Measurements from ENCODE around the gene HSPG2.

The HSPG2 gene

GRCh38 chr1:21855257-21856096, 81.6 kb downstream of the HSPG2 start:
- no peak for TF ChIP-seq EZH2phosphoT487 (conservative IDR thresholded peaks at IDR 0.05; ENCODE audit: low read length)
- H3K27me3 ChIP-seq (ENCODE audit: low read length) = no peaks in the 10 kb centered on the region
- no peak overlapping the region for H3K4me2 ChIP-seq (ENCODE audit: low read depth, low read length, poor library complexity, severe bottlenecking)
- H2AFZ ChIP-seq (ENCODE audit: low read depth, low read length, severe bottlenecking) = no peak overlapping the region
- no peaks in the 10 kb centered on the region for H3F3A ChIP-seq (ENCODE audit: insufficient read depth)
- H3K79me2 ChIP-seq (ENCODE audit: insufficient read depth, low read length) = no peaks in the 10 kb centered on the region
- no peaks in the 10 kb centered on the region for H4K20me1 ChIP-seq (ENCODE audit: low read depth, low read length)
- H3K27ac ChIP-seq (ENCODE audit: low read depth, low read length) = no peak overlapping the region
- H3K4me3 ChIP-seq (ENCODE audit: insufficient read depth, low read length, poor library complexity, severe bottlenecking) = no peak overlapping the region
- H3K9me2 ChIP-seq (replicated peaks; ENCODE audit: insufficient read depth, low read length) = no peaks in the 10 kb centered on the region
- no peaks in the 10 kb centered on the region for H3K9me3 ChIP-seq (ENCODE audit: insufficient read depth, low read length)
- H3K9ac ChIP-seq (ENCODE audit: low read length) = no peak overlapping the region
- no peaks in the 10 kb centered on the region for H3K36me3 ChIP-seq (ENCODE audit: low read length)

GRCh38 chr1:21854751-21855131, 82.4 kb downstream of the HSPG2 start:
- Histone ChIP-seq H3K9ac (ENCODE audit: low read length) (no peak overlapping the region), H3K36me3 (ENCODE audit: low read length) (no peaks in the 10 kb centered on the region)

GRCh38 chr1:21854090-21854750, 82.9 kb downstream of the HSPG2 start:
- Histone ChIP-seq H2AFZ (ENCODE audit: low read depth, low read length, severe bottlenecking) (no peak overlapping the region), H3F3A (ENCODE audit: insufficient read depth) (no peaks in the 10 kb centered on the region), H3K79me2 (ENCODE audit: insufficient read depth, low read length) (no peaks in the 10 kb centered on the region), H3K4me3 (ENCODE audit: insufficient read depth, low read length, poor library complexity, severe bottlenecking) (no peak overlapping the region), H3K27me3 (ENCODE audit: low read length) (no peaks in the 10 kb centered on the region), H4K20me1 (ENCODE audit: low read depth, low read length) (no peaks in the 10 kb centered on the region), H3K9ac (ENCODE audit: low read length) (no peak overlapping the region), H3K9me2 (replicated peaks; ENCODE audit: insufficient read depth, low read length) (no peaks in the 10 kb centered on the region), H3K9me3 (ENCODE audit: insufficient read depth, low read length) (no peaks in the 10 kb centered on the region), H3K36me3 (ENCODE audit: low read length) (no peaks in the 10 kb centered on the region), H3K27ac (ENCODE audit: low read depth, low read length) (no peak overlapping the region), H3K4me2 (ENCODE audit: low read depth, low read length, poor library complexity, severe bottlenecking) (no peak overlapping the region)
- TF ChIP-seq CTCF (IDR thresholded peaks at IDR 0.05; ENCODE audit: insufficient read depth, low read length, poor library complexity, severe bottlenecking) (no peak), EZH2phosphoT487 (conservative IDR thresholded peaks at IDR 0.05; ENCODE audit: low read length) (no peak)

More at GRCh38 chr1:21854751-21855131, 82.4 kb downstream of the HSPG2 start:
- Histone ChIP-seq H2AFZ (ENCODE audit: low read depth, low read length, severe bottlenecking) (no peak overlapping the region), H3K4me3 (ENCODE audit: insufficient read depth, low read length, poor library complexity, severe bottlenecking) (no peak overlapping the region), H3K9me3 (ENCODE audit: insufficient read depth, low read length) (no peaks in the 10 kb centered on the region), H3K9me2 (replicated peaks; ENCODE audit: insufficient read depth, low read length) (no peaks in the 10 kb centered on the region), H3K4me2 (ENCODE audit: low read depth, low read length, poor library complexity, severe bottlenecking) (no peak overlapping the region), H4K20me1 (ENCODE audit: low read depth, low read length) (no peaks in the 10 kb centered on the region), H3K27me3 (ENCODE audit: low read length) (no peaks in the 10 kb centered on the region), H3F3A (ENCODE audit: insufficient read depth) (no peaks in the 10 kb centered on the region), H3K27ac (ENCODE audit: low read depth, low read length) (no peak overlapping the region), H3K79me2 (ENCODE audit: insufficient read depth, low read length) (no peaks in the 10 kb centered on the region)
- TF ChIP-seq EZH2phosphoT487 (conservative IDR thresholded peaks at IDR 0.05; ENCODE audit: low read length) = no peak
- no peak for TF ChIP-seq CTCF (IDR thresholded peaks at IDR 0.05; ENCODE audit: insufficient read depth, low read length, poor library complexity, severe bottlenecking)

- H3F3A ChIP-seq (ENCODE audit: insufficient read depth) = no peaks in the 10 kb centered on the region
- no peak overlapping the region for H3K4me2 ChIP-seq (ENCODE audit: low read depth, low read length, poor library complexity, severe bottlenecking)
- no peaks in the 10 kb centered on the region for H4K20me1 ChIP-seq (ENCODE audit: low read depth, low read length)
- H3K4me3 ChIP-seq (ENCODE audit: insufficient read depth, low read length, poor library complexity, severe bottlenecking) = no peak overlapping the region
- no peaks in the 10 kb centered on the region for H3K36me3 ChIP-seq (ENCODE audit: low read length)
- H3K27me3 ChIP-seq (ENCODE audit: low read length) = no peaks in the 10 kb centered on the region
- TF ChIP-seq EZH2phosphoT487 (conservative IDR thresholded peaks at IDR 0.05; ENCODE audit: low read length) (no peak), CTCF (IDR thresholded peaks at IDR 0.05; ENCODE audit: insufficient read depth, low read length, poor library complexity, severe bottlenecking) (no peak)
- H3K9me3 ChIP-seq (ENCODE audit: insufficient read depth, low read length) = no peaks in the 10 kb centered on the region
- no peak overlapping the region for H3K27ac ChIP-seq (ENCODE audit: low read depth, low read length)
- H2AFZ ChIP-seq (ENCODE audit: low read depth, low read length, severe bottlenecking) = no peak overlapping the region
- H3K9me2 ChIP-seq (replicated peaks; ENCODE audit: insufficient read depth, low read length) = no peaks in the 10 kb centered on the region
- no peaks in the 10 kb centered on the region for H3K79me2 ChIP-seq (ENCODE audit: insufficient read depth, low read length)
- no peak overlapping the region for H3K9ac ChIP-seq (ENCODE audit: low read length)
Measured at GRCh38 chr1:21853131-21853427, 84.0 kb downstream of the HSPG2 start.

Measured in SU-DHL-6 (cell line).